Measurements from ENCODE around the gene AAMP.

GRCh38 chr2:218286570-218287459 lies 16.9 kb upstream of the AAMP start:
- TF ChIP-seq CTCF (IDR thresholded peaks at IDR 0.05; ENCODE audit: low read length): no peak
- TF ChIP-seq EZH2phosphoT487 (IDR thresholded peaks at IDR 0.05; ENCODE audit: low read length): no peak
- no peak for TF ChIP-seq EZH2 (optimal IDR thresholded peaks at IDR 0.05; ENCODE audit: low read depth, low read length)
